ENCODE results near the gene MAGI3.
A peak's percentile ranks its signal among the peaks of the same experiment; 100 is the strongest.

MAGI3 gene

DNA sequence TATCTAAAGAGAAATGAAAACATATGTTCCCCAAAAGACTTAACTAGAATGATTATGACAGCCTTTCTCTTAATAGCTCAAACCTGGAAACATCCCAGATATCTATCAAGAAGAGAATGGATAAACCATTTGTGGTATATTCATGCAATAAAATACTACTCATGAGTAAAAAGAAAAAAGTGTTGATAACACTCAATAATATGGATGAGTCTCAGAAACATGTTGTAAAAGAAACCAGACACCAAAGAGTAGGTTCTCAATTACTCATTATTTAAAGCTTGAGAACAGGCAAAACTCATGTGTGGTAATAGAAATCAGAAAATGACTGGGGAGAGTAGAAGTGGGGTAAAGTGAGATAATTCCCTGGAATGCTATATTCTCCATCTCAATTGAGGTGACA lies 214.8 kb downstream of the MAGI3 start:
- TF ChIP-seq, protein P1, sequence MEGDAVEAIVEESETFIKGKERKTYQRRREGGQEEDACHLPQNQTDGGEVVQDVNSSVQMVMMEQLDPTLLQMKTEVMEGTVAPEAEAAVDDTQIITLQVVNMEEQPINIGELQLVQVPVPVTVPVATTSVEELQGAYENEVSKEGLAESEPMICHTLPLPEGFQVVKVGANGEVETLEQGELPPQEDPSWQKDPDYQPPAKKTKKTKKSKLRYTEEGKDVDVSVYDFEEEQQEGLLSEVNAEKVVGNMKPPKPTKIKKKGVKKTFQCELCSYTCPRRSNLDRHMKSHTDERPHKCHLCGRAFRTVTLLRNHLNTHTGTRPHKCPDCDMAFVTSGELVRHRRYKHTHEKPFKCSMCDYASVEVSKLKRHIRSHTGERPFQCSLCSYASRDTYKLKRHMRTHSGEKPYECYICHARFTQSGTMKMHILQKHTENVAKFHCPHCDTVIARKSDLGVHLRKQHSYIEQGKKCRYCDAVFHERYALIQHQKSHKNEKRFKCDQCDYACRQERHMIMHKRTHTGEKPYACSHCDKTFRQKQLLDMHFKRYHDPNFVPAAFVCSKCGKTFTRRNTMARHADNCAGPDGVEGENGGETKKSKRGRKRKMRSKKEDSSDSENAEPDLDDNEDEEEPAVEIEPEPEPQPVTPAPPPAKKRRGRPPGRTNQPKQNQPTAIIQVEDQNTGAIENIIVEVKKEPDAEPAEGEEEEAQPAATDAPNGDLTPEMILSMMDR (IDR thresholded peaks at IDR 0.05; ENCODE audit: insufficient read depth, missing control alignments): no peak
- DNase-seq (ENCODE audit: insufficient read length, low spot score): no peak
- FAIRE-seq: no peak

- FAIRE-seq (no peak), DNase-seq (ENCODE audit: insufficient read length, low spot score) (no peak)
- TF ChIP-seq, protein P1 (IDR thresholded peaks at IDR 0.05; ENCODE audit: insufficient read depth, missing control alignments): no peak
Observed at GRCh38 chr1:113608399-113608798, 218.1 kb downstream of the MAGI3 start.

DNA sequence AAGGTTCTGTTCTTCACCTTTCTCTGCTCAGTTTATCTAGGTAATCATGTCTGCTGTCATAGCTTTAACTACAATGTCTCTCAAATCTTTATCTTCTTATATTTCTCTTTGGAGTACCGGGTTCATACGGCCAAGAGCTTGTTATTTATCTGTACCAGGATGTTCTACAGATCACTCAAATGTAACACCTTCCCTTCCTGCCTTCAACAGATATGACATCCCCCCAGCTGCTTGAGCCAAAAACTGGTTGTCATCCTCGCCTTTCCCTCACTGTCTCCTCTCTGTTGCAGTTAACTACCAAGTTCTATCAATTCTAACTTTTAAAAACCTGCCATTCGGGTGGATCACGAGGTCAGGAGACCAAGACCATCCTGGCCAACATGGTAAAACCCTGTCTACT lies 220.1 kb downstream of the MAGI3 start:
- no peak for FAIRE-seq
- TF ChIP-seq, protein P1 (IDR thresholded peaks at IDR 0.05; ENCODE audit: insufficient read depth, missing control alignments): no peak
- DNase-seq (ENCODE audit: insufficient read length, low spot score): no peak

DNA sequence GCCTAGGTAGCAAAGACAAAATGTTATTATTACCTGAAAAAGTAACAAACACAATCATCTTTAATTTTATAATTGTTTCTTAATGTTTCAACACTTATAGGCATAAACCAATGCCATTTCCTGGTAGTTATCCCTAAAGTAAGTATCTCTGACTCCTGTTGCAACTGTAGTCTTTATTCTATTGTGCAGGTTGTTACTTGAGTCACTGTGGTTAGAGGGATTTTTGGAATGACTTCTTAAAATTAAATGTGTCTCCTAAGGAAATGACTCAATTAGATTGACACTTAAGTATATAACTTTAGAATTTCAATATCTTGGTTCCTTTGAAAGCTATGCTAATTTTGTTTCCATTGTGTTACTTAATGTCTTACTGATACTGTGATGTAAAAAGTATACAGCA lies 225.1 kb downstream of the MAGI3 start:
- TF ChIP-seq, protein P1 (IDR thresholded peaks at IDR 0.05; ENCODE audit: insufficient read depth, missing control alignments): no peak
- no peak for FAIRE-seq
- no peak for DNase-seq (ENCODE audit: insufficient read length, low spot score)

GRCh38 chr1:113616156-113616555 lies 225.8 kb downstream of the MAGI3 start:
- FAIRE-seq: peak; percentile 55
- TF ChIP-seq, protein P1 (IDR thresholded peaks at IDR 0.05; ENCODE audit: insufficient read depth, missing control alignments): no peak
- DNase-seq (ENCODE audit: insufficient read length, low spot score): no peak

- DNase-seq (ENCODE audit: insufficient read length, low spot score) (no peak), FAIRE-seq (no peak)
Observed at GRCh38 chr1:113617438-113618141, 227.3 kb downstream of the MAGI3 start.

GRCh38 chr1:113628997-113629396 lies 238.7 kb downstream of the MAGI3 start:
- DNase-seq (ENCODE audit: insufficient read length, low spot score): no peak
- TF ChIP-seq, protein P1 (IDR thresholded peaks at IDR 0.05; ENCODE audit: insufficient read depth, missing control alignments): no peak
- no peak for FAIRE-seq

More at GRCh38 chr1:113617438-113618141, 227.3 kb downstream of the MAGI3 start:
- TF ChIP-seq, protein P1 (IDR thresholded peaks at IDR 0.05; ENCODE audit: insufficient read depth, missing control alignments): no peak

Data from D721Med (cell line).